Fibroblast of skin of right biceps (primary cell): Measurements from ENCODE around the gene REG1A.

Source experiments
- DNase-seq: peaks from one replicate; pipeline ENCODE4 v3.0.0-alpha.2; 2013

REG1A gene

GRCh38 chr2:79128406-79128805 is 8.1 kb downstream of the REG1A start:
- DNase-seq = no peak

- no peak for DNase-seq
Observed at GRCh38 chr2:79129260-79129659, 9.0 kb downstream of the REG1A start.

GRCh38 chr2:79129804-79130203 is 9.5 kb downstream of the REG1A start:
- DNase-seq = no peak

GRCh38 chr2:79131687-79132086 is 11.4 kb downstream of the REG1A start:
- no peak for DNase-seq

GRCh38 chr2:79138385-79138784 is 18.1 kb downstream of the REG1A start:
- DNase-seq = no peak

GRCh38 chr2:79139423-79139822 is 19.1 kb downstream of the REG1A start:
- DNase-seq = no peak

- DNase-seq = no peak
Observed at GRCh38 chr2:79155826-79156476, 35.7 kb downstream of the REG1A start.

- no peak for DNase-seq
Observed at GRCh38 chr2:79159030-79159429, 38.7 kb downstream of the REG1A start.

GRCh38 chr2:79159653-79160052 is 39.4 kb downstream of the REG1A start, which contains the start of gene REG3A:
Gene REG3A (minus strand): TSS chr2:79159753. CDS start chr2:79159405, 348 bp downstream.
- no peak for DNase-seq

- no peak for DNase-seq
Observed at GRCh38 chr2:79162132-79162531, 41.8 kb downstream of the REG1A start.

GRCh38 chr2:79162801-79163200 is 42.5 kb downstream of the REG1A start:
- DNase-seq = no peak

GRCh38 chr2:79171348-79171958 is 51.2 kb downstream of the REG1A start:
- DNase-seq = no peak
